Measurements from ENCODE around the gene SNRPA1. TPM values are rescaled to one million over a fixed set of nuclear protein-coding genes. Genes with fewer than 3 reads are reported as not detected.

SNRPA1 gene
- total RNA-seq, 4 donors from 2014 or later: 19.6 to 59.1 (median 26.2) TPM

DNA sequence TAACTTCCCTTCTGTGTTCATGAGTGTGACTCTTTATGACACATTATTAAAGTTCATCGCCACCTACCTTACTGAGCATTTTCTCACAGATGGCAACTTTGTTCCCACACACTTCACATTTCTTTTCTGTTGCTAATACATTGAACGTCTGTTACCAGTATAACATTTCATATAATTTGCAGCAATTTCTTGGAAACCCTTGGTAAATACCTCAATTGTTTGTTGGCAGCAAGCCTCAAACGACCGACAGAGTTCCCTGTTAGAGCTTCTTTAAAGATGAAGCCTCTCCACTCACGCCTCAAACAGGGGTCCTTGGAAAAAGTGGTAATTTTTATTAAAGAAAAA, 40.0 kb downstream of the SNRPA1 start:
- intact Hi-C loops (cut with DNase I; ENCODE audit: low total_unique reads): loop anchor here (10.0 kb wide), 3 partner anchors 130 to 910 kb away; partner anchors contain the start of genes ADAMTS17 and LRRK1
- peaks cover 17 to 21% of the 10 kb centered on the region in 2 donors for H3K4me1 ChIP-seq
- no peak overlapping the region for H3K27ac ChIP-seq
- H3K4me3 ChIP-seq: no peak overlapping the region
- no peaks in the 10 kb centered on the region for H3K36me3 ChIP-seq
- TF ChIP-seq, protein P1, sequence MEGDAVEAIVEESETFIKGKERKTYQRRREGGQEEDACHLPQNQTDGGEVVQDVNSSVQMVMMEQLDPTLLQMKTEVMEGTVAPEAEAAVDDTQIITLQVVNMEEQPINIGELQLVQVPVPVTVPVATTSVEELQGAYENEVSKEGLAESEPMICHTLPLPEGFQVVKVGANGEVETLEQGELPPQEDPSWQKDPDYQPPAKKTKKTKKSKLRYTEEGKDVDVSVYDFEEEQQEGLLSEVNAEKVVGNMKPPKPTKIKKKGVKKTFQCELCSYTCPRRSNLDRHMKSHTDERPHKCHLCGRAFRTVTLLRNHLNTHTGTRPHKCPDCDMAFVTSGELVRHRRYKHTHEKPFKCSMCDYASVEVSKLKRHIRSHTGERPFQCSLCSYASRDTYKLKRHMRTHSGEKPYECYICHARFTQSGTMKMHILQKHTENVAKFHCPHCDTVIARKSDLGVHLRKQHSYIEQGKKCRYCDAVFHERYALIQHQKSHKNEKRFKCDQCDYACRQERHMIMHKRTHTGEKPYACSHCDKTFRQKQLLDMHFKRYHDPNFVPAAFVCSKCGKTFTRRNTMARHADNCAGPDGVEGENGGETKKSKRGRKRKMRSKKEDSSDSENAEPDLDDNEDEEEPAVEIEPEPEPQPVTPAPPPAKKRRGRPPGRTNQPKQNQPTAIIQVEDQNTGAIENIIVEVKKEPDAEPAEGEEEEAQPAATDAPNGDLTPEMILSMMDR (IDR thresholded peaks at IDR 0.05 in 4 of 5, conservative IDR thresholded peaks at IDR 0.05 in 1 of 5): no peak
- no peak for TF ChIP-seq POLR2A (IDR thresholded peaks at IDR 0.05)
- no peaks in the 10 kb centered on the region for H3K9me3 ChIP-seq
- in situ Hi-C loops (cut with MboI; ENCODE audit: low sequenced_read_pairs in 4 of 4): loop anchor here (5.0 to 25.0 kb wide), 6 partner anchors 163 to 643 kb away; partner anchors contain the start of genes ASB7 (in 2 of the 4), LINS1 (in 2 of the 4) and LRRK1 (in 2 of the 4)
- DNase-seq (no peak), ATAC-seq (no peak)
- no peaks in the 10 kb centered on the region for H3K27me3 ChIP-seq

- Histone ChIP-seq H3K27ac (no peak overlapping the region), H3K4me1 (peaks cover 23 to 26% of the 10 kb centered on the region in 2 donors), H3K27me3 (no peaks in the 10 kb centered on the region), H3K9me3 (no peaks in the 10 kb centered on the region), H3K4me3 (no peak overlapping the region), H3K36me3 (no peaks in the 10 kb centered on the region)
- in situ Hi-C loops (cut with MboI; ENCODE audit: low sequenced_read_pairs in 4 of 4): loop anchor here (5.0 to 25.0 kb wide), 6 partner anchors 162 to 642 kb away; partner anchors contain the start of genes ASB7 (in 2 of the 4), LINS1 (in 2 of the 4) and LRRK1 (in 2 of the 4)
- DNase-seq (no peak), ATAC-seq (no peak)
- TF ChIP-seq POLR2A (IDR thresholded peaks at IDR 0.05): no peak
- TF ChIP-seq, protein P1 (IDR thresholded peaks at IDR 0.05 in 4 of 5, conservative IDR thresholded peaks at IDR 0.05 in 1 of 5): no peak
- intact Hi-C loops (cut with DNase I; ENCODE audit: low total_unique reads): loop anchor here (5.0 to 10.0 kb wide), 4 partner anchors 67 to 910 kb away; partner anchors contain the start of genes ADAMTS17 and LRRK1
These were observed 40.6 kb downstream of the SNRPA1 start for GRCh38 chr15:101254157-101255050.

GRCh38 chr15:101252836-101253235, 42.2 kb downstream of the SNRPA1 start:
- ATAC-seq (no peak), DNase-seq (no peak)
- TF ChIP-seq POLR2A (IDR thresholded peaks at IDR 0.05): no peak
- TF ChIP-seq, protein P1 (IDR thresholded peaks at IDR 0.05 in 4 of 5, conservative IDR thresholded peaks at IDR 0.05 in 1 of 5): no peak
- Histone ChIP-seq H3K36me3 (no peaks in the 10 kb centered on the region), H3K4me1 (peaks cover 25 to 29% of the 10 kb centered on the region in 2 donors), H3K27me3 (no peaks in the 10 kb centered on the region), H3K9me3 (no peaks in the 10 kb centered on the region), H3K27ac (peak overlapping the region; percentile 74 to 88 (median 86)), H3K4me3 (peak overlapping the region; percentile 54 to 85 (median 69))
- intact Hi-C loops (cut with DNase I; ENCODE audit: low total_unique reads) (loop anchor here (5.0 to 10.0 kb wide), 4 partner anchors 66 to 908 kb away; partner anchors contain the start of genes ADAMTS17 and LRRK1), in situ Hi-C loops (cut with MboI; ENCODE audit: low sequenced_read_pairs in 4 of 4) (loop anchor here in 3 of 4 donors (25.0 kb wide), 3 partner anchors 341 to 641 kb away; partner anchors contain the start of genes ASB7 (in 2 of the 3), LINS1 (in 2 of the 3) and LRRK1 (in 2 of the 3))

GRCh38 chr15:101251830-101252820, 42.9 kb downstream of the SNRPA1 start, which contains the start of gene CHSY1:
CHSY1 (minus strand) TSS chr15:101252048; CDS start chr15:101251456, 592 bp downstream.
- Histone ChIP-seq H3K27me3 (no peaks in the 10 kb centered on the region), H3K4me3 (peak within 1 kb of the TSS; percentile 74 to 87 (median 82)), H3K9me3 (no peaks in the 10 kb centered on the region), H3K36me3 (no peaks in the 10 kb centered on the region), H3K27ac (peak within 1 kb of the TSS; percentile 74 to 88 (median 86)), H3K4me1 (peaks cover 30 to 36% of the 10 kb centered on the region in 2 donors)
- in situ Hi-C loops (cut with MboI; ENCODE audit: low sequenced_read_pairs in 4 of 4) (loop anchor here in 3 of 4 donors (25.0 kb wide), 3 partner anchors 340 to 640 kb away; partner anchors contain the start of genes ASB7 (in 2 of the 3), LINS1 (in 2 of the 3) and LRRK1 (in 2 of the 3)), intact Hi-C loops (cut with DNase I; ENCODE audit: low total_unique reads) (loop anchor here (5.0 to 10.0 kb wide), 4 partner anchors 65 to 907 kb away; partner anchors contain the start of genes ADAMTS17 and LRRK1)
- ATAC-seq: peak; percentile 92 to 93
- peak; percentile 90 to 93 for TF ChIP-seq POLR2A (IDR thresholded peaks at IDR 0.05)
- TF ChIP-seq, protein P1 (IDR thresholded peaks at IDR 0.05 in 4 of 5, conservative IDR thresholded peaks at IDR 0.05 in 1 of 5): peak in 3 of 5 experiments; percentile 7 to 37 (median 33)
- peak; percentile 84 to 90 for DNase-seq
